BJ (cell line): ENCODE results near the gene STX18. TPM values are rescaled to one million over a fixed set of nuclear protein-coding genes. Genes with fewer than 3 reads are reported as not detected.
"Not testable (repeated sequence)": the region's sequence is repeated elsewhere in the genome, so short reads cannot be mapped to it uniquely, and the experiment has no call there.

Source experiments
- CTCF ChIA-PET: fragments of 350-600 bp; formaldehyde crosslinking; extraction: SDS; loops from one replicate; lab custom pipeline; 2021; ENCODE audit warnings: antibody characterized with exemption, inconsistent platforms; lab: Yijun Ruan, JAX
- POLR2A ChIA-PET: fragments of 300-600 bp; sonication (Branson Sonifier 250); formaldehyde crosslinking; extraction: SDS; loops from one replicate; lab custom pipeline; 2021; ENCODE audit warnings: antibody characterized with exemption; lab: Charles Lee
- DNase-seq: peaks from one replicate; pipeline ENCODE4 v3.0.0-alpha.2; 2011; ENCODE audit warnings: low read depth
- H3K27me3 ChIP-seq: 2 replicates; pipeline ENCODE4 v1.6.0; 2011; ENCODE audit warnings: low read length; ENCODE audit not compliant: control insufficient read depth, insufficient read depth
- H3K36me3 ChIP-seq: 2 replicates; pipeline ENCODE4 v1.5.1; 2011; ENCODE audit warnings: low read length; ENCODE audit not compliant: control insufficient read depth, insufficient read depth
- H3K4me3 ChIP-seq: 2 replicates; pipeline ENCODE4 v1.5.1; 2011; ENCODE audit warnings: low read depth, mild to moderate bottlenecking, control low read depth, low read length
- CTCF ChIP-seq: IDR thresholded peaks from 2 replicates; pipeline ENCODE4 v1.5.1; 2011; ENCODE audit warnings: low read depth, mild to moderate bottlenecking, control low read depth, inconsistent platforms, low read length, moderate library complexity; ENCODE audit not compliant: insufficient read depth
- polyA plus RNA-seq: library from polyadenylated mRNA; depleted of rRNA; stranded (reverse); fragments of >200 nt; gene quantifications from 2 replicates; pipeline ENCODE4 v1.2.3, GENCODE V29; 2011

The STX18 gene
- polyA plus RNA-seq, 1 experiment = 35.6 TPM

GRCh38 chr4:4422856-4423499, 118.9 kb downstream of the STX18 start:
- peaks cover 29% of the 10 kb centered on the region for H3K36me3 ChIP-seq
- TF ChIP-seq CTCF = no peak
- CTCF ChIA-PET = no interaction called here
- H3K27me3 ChIP-seq = no peaks in the 10 kb centered on the region
- POLR2A ChIA-PET = no interaction called here
- DNase-seq = no peak
- no peak overlapping the region for H3K4me3 ChIP-seq

- POLR2A ChIA-PET, DNase-seq, H3K4me3 ChIP-seq, CTCF ChIA-PET, H3K27me3 ChIP-seq: not testable (repeated sequence)
- peaks cover 30% of the 10 kb centered on the region for H3K36me3 ChIP-seq
Measured at GRCh38 chr4:4422117-4422516, 119.7 kb downstream of the STX18 start.

- no peak for TF ChIP-seq CTCF
- ChIA-PET POLR2A (interaction anchor here (0.6 kb wide), 1 partner anchor 189 kb away, joined by 8 read pairs; no protein-coding TSS in a partner anchor), CTCF (no interaction called here)
Measured at GRCh38 chr4:4421356-4421755, 120.5 kb downstream of the STX18 start.

GRCh38 chr4:4420421-4420820, 121.4 kb downstream of the STX18 start:
- no peak overlapping the region for H3K4me3 ChIP-seq
- POLR2A ChIA-PET = no interaction called here
- no peaks in the 10 kb centered on the region for H3K27me3 ChIP-seq
- no peak for TF ChIP-seq CTCF
- H3K36me3 ChIP-seq = peaks cover 32% of the 10 kb centered on the region
- CTCF ChIA-PET = interaction anchor here (1.8 to 4.1 kb wide), 2 partner anchors 10 to 14 kb away, joined by 4 to 17 read pairs; no protein-coding TSS in a partner anchor
- no peak for DNase-seq

More at GRCh38 chr4:4421356-4421755, 120.5 kb downstream of the STX18 start:
- no peak for DNase-seq
- no peaks in the 10 kb centered on the region for H3K27me3 ChIP-seq
- H3K4me3 ChIP-seq = no peak overlapping the region
- peaks cover 30% of the 10 kb centered on the region for H3K36me3 ChIP-seq

GRCh38 chr4:4419896-4420295, 122.0 kb downstream of the STX18 start:
- CTCF ChIA-PET = interaction anchor here (1.8 to 4.1 kb wide), 2 partner anchors 11 to 15 kb away, joined by 4 to 17 read pairs; no protein-coding TSS in a partner anchor
- POLR2A ChIA-PET = no interaction called here
- Histone ChIP-seq H3K4me3 (no peak overlapping the region), H3K36me3 (peaks cover 32% of the 10 kb centered on the region), H3K27me3 (no peaks in the 10 kb centered on the region)
- TF ChIP-seq CTCF = no peak
- DNase-seq = no peak
